GM12891 (cell line): Measurements from ENCODE around the gene GSC2.

Experiments used
- POLR2A ChIP-seq: IDR thresholded peaks from 2 replicates; pipeline ENCODE4 v1.6.1; 2011; ENCODE audit warnings: low read depth, low read length, control low read depth
- POLR2AphosphoS5 ChIP-seq: IDR thresholded peaks from 2 replicates; pipeline ENCODE4 v1.6.1; 2011; ENCODE audit warnings: low read depth, low read length, control low read depth
- POU2F2 ChIP-seq: IDR thresholded peaks from 2 replicates; pipeline ENCODE4 v1.6.1; 2011; ENCODE audit warnings: low read depth, mild to moderate bottlenecking, control low read depth, low read length, moderate library complexity
- SPI1 ChIP-seq: IDR thresholded peaks from 2 replicates; pipeline ENCODE4 v1.6.1; 2011; ENCODE audit warnings: low read depth, low read length, control low read depth
- TAF1 ChIP-seq: IDR thresholded peaks from 2 replicates; pipeline ENCODE4 v1.6.1; 2011; ENCODE audit warnings: low read depth, low read length, control low read depth

GRCh38 chr22:19110646-19111045 is 39.4 kb downstream of the GSC2 start:
- no peak for TF ChIP-seq POLR2A
- no peak for TF ChIP-seq POLR2AphosphoS5
- no peak for TF ChIP-seq POU2F2
- no peak for TF ChIP-seq SPI1
- no peak for TF ChIP-seq TAF1
